IPS-NIHi7 (cell line): ENCODE results near the gene ATP8A1.

Experiments used
- DNase-seq: peaks from one replicate; pipeline ENCODE4 v3.0.0; 2012; ENCODE audit warnings: mixed read lengths; ENCODE audit errors: extremely low spot score

ATP8A1 gene

GRCh38 chr4:42570221-42570620 lies 86.7 kb downstream of the ATP8A1 start:
- no peak for DNase-seq

- peak; percentile 63 for DNase-seq
Measured at GRCh38 chr4:42568610-42569207, 88.2 kb downstream of the ATP8A1 start.

- DNase-seq: no peak
Measured at GRCh38 chr4:42566835-42567234, 90.1 kb downstream of the ATP8A1 start.

DNA sequence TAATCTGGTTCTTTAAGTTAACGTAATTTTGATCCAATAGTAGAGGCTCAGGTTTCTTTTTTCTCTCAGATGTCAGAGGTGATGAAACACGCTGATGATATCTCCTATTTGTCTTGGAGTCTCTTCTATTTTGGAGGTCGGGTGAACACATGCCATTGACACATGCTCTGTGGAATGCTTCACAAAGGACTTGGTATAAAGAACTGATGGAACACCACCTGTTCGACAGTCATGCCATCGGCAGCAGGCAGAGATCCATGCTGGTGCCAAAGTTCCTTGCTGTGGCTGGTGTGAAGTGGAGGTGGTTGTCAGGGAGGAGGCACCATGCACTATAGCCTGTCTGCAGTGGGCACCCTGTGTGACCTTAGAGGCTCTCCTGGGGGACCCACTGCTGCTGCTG lies 94.9 kb downstream of the ATP8A1 start:
- DNase-seq: no peak

DNA sequence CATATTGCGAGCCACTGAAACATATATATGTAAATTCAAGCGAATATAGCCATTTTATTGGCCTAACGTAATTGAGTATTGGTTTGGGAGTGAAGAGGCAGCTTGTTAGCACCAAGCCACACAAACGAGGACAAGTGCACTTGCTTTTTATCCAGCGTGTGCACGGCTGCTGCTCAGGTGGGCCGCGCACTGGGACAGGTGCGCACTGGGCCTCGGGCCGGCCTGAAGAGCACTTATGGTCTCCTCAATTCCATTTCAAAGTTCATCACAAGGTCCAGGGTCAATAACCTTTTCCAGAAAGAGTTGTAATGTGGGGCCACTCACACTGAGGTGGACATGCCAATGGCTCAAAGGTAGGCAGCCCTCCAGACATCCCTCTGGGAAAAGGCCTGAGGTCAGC lies 95.9 kb downstream of the ATP8A1 start:
- DNase-seq: no peak

DNA sequence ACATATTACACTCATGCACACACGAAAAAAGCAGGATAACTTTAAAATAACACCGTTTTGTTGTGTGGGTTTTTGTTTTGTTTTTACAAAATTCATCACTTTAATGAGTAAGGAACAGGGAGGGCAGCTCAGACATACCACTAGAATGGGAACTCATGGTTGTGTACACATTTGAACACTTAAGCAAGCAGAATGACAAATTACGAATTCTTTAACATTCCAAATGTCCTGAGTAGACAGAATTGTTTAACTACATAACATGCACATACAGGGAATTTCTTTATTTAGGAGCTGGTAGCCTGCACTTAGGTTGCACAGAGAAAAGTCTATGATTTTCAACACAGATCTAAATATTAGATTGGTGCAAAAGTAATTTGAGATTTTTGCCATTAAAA lies 96.4 kb downstream of the ATP8A1 start:
- DNase-seq: no peak

DNA sequence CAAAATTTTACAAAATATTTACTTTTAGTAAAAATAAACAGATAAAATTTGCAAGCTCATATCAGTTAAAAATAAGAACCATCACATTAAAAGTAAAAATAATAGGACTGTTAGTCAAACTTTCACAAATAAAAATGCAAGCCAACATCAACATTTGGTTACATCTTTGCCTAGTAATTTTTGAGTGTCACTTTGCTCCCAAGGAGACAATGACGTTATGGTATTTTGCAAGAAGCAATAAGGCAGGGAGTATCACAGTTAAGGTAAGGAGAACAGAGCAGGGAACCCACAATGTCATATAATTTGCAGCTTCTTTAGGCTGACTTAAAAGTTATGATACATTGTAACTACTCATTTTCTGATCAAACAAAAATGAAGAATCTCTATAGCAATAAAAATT lies 98.7 kb downstream of the ATP8A1 start:
- DNase-seq: no peak

DNA sequence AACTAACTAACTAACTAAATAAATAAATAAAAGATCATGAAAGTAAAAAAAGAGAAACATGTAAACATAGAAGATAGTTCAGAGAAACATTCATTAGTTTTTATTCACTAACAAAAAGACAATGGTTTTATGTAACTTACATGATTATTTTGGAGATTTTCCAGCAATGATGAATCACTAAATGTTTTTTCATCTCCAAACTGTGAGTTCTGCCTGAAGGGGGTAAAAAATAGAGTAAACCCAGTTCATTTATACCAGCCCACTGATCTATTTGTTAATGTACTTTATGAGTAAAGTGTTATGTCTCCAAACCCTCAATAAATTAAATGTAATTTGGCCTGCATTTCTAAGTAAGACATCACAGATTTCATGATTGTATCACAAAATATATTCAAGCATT lies 101.1 kb downstream of the ATP8A1 start:
- no peak for DNase-seq

GRCh38 chr4:42554072-42554471 lies 102.8 kb downstream of the ATP8A1 start:
- no peak for DNase-seq

GRCh38 chr4:42549896-42550295 lies 107.0 kb downstream of the ATP8A1 start:
- no peak for DNase-seq

DNA sequence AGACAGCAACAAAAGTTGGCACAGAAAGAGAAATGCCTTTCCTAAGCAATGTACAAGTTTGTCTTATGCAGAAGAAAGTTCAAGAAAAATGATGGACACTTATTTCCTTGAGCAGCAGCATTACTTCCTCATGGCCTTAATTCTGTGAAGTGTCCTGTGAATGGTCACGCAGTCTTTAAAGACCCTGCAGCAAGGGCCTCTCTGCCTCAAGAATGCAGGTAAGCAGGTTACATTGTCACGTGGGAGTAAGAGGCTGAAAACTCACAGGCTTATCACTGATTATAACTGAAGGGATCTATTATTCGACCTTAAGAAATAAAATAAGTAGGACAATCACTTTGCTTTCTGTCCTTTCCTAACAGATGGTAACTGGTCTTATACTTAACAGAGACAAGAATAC lies 109.1 kb downstream of the ATP8A1 start:
- no peak for DNase-seq

DNA sequence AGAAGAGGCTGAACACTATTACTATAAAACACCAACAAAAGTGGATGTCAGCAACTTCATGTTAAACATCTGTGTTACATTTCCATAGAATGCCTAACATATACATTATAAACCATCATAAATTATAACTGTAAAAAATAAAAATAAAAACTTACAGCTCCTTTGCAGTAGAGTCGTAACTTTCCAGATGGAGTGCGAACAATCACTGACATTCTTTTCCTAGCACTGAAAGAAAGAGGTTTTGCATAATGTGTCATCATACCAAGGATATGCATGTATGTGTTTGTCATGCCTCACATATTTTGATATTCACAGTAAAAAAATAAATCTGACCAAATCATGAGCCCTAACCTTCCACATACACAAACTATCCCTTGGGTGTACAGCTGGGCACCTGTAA lies 113.1 kb downstream of the ATP8A1 start:
- no peak for DNase-seq

DNA sequence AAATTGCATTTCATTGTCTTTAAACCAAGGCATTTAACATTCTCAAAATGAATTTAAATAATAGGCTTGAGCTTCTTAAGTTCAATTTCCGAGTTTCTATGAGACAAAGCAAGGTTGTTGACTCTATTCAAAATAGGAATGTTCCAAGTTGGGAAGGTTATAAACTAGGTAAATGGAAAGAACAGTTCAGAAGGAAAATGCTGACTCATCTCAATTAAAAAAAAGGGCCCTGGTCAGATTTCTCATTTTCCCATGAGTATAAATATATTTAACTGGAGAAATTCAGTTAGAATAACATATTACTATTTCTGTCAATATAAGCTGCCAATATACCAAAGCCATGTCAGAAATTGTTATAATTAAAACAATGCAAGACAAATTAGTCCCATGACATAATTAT lies 113.8 kb downstream of the ATP8A1 start:
- no peak for DNase-seq

DNA sequence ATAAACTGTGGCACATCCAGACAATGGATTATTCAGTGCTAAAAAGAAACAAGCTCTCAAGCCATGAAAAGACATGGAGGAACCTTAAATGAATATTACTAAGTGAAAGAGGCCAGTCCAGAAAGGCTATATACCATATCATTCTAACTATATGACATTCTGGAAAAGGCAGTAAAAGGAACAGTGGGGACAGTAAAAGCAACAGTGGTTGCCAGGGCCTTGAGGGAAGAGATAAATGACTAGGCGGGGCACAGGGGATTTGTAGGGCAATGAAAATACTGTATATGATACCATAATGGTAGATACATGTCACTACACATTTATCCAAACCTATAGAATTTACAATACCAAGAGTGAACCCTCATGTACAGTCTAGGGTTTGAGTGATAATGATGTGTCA lies 115.3 kb downstream of the ATP8A1 start:
- DNase-seq: no peak

DNA sequence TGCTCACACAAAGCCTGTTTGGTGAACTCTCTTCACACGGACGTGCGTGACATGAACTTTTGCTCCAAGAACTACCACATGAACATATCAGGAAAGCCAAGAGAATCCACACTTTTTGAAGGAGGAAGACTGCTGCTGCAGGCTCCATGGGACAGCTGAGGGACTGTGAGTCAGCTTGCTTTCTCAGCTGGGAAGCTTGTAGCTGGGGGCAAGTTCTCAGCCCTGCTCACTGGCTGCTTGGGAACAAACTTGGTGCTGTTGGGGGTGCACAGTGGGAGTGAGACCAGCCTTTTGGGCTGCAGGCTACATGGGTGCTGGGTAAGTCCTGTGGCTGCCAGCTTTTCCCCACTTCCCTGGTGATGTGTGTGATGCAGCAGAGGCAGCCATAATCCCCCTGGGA lies 123.9 kb downstream of the ATP8A1 start:
- DNase-seq: no peak

GRCh38 chr4:42531341-42532030 lies 125.4 kb downstream of the ATP8A1 start:
- no peak for DNase-seq

- DNase-seq: no peak
Measured at GRCh38 chr4:42523066-42523718, 133.7 kb downstream of the ATP8A1 start.

- peak; percentile 24 for DNase-seq
Measured at GRCh38 chr4:42519803-42520417, 137.0 kb downstream of the ATP8A1 start.

DNA sequence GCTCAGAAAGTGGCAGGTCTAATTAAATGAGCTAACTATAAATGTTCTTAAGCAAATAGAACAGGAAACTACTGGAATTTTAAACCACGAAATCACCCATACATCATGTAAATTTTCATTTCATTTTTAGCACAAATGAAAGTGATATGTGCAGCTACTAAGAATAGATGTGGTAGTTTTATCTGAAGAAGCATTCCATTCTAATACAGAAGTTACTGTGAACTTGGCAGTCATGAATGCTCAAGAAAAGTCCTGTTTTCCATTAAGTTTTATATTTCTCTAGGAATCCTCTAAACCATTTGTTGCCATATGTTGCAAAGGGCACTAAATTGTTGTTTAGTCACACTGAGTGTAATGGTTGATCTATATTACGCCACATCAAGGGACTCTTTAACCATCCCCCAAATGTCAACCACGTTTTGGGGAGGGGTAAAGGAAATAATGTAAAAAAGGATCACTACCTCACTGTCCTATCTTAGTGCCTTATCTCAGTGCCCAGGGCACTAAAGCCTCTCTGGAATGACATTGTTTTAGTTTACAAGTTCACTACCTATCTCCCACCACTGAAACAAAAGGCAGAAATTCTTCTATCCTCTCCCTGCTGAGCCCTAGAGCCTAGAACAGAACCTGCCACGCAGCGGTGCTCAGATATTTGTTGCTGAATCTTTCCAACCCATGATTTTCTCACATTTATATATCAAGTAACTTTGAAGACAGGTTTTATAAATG lies 141.6 kb downstream of the ATP8A1 start:
- peak; percentile 45 for DNase-seq

- DNase-seq: no peak
Measured at GRCh38 chr4:42513748-42514492, 143.0 kb downstream of the ATP8A1 start.

DNA sequence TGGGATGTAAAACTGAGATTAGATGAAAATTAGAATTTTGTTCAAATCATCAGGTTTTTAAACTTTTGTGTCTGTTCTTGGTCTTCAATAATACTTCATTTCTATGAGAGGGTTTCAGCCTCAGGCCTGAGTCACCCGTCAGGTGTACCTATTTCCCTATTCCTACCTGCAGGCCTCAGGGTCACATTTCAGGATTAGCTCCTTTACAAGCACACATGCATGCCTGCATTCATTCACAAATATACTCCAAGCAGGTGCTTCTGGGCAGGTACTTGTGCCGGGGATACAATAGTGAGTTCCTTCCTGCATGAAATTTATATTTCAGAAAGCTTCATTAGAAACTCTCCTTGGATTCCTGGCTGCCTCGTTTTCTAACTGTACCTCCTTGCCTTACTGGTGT lies 144.7 kb downstream of the ATP8A1 start:
- no peak for DNase-seq

DNA sequence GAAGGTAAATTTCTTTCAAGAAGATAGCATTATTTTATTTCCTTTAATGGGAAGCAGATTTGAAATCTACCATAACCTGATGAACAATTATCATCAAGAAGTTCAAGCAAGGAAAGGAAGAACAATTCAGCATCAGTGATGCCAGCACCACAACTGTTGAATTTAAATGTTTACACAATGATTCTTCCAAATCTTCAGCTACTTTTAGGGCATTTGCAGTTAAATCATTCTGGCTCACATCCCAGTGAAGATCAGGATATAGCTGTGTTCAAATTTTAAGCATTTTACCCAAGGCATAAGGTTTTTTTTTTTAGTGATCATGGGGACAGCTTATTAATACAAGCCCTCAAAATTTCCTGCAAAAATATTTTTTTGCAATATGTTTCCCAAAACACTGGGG lies 146.7 kb downstream of the ATP8A1 start:
- DNase-seq: no peak
